UCSD-AML1 (cell line): ENCODE results near the gene TRAPPC3L.
"Not testable (repeated sequence)": the region's sequence is repeated elsewhere in the genome, so short reads cannot be mapped to it uniquely, and the experiment has no call there.

ENCODE experiments used
- DNase-seq: peaks from one replicate; lab custom pipeline; 2025; ENCODE audit not compliant: unreplicated experiment; lab: John Stamatoyannopoulos, UW

Gene TRAPPC3L

DNA sequence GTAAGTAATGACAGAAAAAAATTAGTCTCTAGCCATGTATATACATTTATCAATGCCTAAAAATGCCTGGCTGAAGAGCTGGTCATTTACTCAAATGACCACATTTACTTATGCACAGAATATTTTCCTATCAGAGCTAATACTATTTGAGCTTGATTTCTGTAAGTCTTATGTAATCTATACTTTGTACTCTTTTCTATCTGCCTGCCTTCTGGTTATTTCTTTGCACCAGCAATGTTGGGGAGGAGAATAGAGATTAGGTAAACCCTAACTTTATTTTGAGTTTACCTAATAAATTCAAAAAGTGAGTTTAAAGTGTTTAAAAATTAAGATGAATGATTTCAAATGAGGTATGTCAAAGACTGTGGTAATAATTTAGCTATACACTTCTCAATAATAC lies 30.3 kb downstream of the TRAPPC3L start:
- DNase-seq, result no peak

- no peak for DNase-seq
Observed at GRCh38 chr6:116514111-116514510, 31.4 kb downstream of the TRAPPC3L start.

- DNase-seq, result no peak
Observed at GRCh38 chr6:116513224-116513875, 32.1 kb downstream of the TRAPPC3L start.

DNA sequence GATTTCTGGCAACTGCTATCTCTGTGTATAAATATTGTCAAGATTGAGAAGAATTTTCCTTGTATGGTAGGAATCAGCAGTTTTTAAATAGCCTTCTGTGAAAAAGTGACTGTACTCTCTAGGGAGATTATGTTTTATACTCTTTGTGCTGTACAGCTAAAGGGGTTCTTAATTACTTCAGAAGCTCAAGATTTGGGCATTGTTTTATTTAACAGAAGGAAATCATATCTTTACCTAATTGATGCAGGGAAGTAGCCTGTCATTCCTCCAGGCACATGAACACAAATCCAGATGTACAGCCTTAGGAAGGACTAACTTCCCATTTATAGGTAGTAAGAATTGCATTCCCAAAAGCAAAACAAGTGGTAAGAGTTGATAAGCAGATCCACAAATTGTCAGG lies 32.8 kb downstream of the TRAPPC3L start:
- DNase-seq, result no peak

DNA sequence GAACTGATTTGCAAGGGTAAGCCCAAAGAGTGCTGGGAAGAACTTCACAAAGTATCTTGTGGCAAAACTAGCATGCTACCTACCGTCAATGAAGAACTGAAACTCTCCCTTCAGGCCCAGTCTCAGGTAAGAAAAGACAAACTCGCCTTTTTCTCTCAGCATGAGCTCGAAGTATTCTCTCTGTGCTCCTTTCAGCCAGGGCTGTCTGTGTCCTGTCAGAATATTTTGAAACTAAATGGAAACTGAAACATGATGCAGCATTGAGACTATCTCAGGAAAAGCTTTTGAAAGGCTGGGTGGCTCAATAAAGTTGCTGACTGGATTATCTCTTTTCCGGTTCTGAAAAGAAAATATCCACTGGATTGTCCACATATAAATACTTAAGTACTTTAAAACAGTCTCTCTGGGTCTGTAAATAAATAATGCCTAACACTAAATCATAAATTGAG lies 33.3 kb downstream of the TRAPPC3L start:
- DNase-seq, result no peak

DNA sequence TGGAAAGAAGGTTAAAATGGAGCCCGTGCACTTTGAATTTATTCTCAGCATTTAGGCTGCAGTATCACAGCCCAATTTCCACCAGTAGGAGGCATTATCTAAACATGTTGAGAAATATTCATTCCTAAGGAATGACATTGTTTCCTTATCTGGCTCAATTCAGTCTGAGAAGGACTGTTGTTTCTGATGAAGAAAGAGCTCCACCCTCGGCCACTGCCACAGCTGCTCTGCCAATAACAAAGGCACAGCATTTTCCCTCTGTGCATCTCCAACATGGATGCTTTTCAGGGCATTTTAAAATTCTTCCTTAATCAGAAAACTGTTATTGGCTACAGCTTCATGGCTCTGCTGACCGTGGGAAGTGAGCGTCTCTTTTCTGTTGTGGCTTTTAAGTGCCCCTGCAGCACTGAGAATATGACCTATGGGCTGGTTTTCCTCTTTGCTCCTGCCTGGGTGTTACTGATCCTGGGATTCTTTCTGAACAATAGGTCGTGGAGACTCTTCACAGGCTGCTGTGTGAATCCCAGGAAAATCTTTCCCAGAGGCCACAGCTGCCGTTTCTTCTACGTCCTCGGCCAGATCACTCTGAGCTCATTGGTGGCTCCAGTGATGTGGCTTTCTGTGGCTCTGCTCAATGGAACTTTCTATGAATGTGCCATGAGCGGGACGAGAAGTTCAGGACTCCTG lies 33.9 kb downstream of the TRAPPC3L start, which contains the start of gene CALHM5:
TSS of gene CALHM5 (plus strand) at position 216 of the 687 bp plus-strand sequence. CDS start at position 274, 58 bp downstream.
- DNase-seq, result peak; percentile 8

DNA sequence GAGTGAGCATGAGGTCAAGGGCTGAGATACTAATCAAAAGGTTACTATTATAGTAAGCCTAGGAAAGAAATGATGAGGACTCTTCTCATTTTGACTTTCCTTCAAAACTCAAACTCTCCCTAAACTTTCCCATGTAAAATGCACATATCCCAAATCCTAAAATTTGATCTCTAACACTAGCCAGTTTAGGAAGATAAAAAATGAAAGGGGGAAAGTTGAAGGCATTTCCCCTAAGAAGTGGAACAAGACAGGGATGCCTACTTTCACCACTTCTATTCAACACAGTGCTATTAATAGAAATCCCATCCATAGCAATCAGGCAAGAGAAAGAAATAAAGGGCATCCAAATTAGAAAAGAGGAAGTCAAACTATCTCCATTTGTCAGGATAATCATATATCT lies 37.0 kb downstream of the TRAPPC3L start:
- DNase-seq, result no peak

DNA sequence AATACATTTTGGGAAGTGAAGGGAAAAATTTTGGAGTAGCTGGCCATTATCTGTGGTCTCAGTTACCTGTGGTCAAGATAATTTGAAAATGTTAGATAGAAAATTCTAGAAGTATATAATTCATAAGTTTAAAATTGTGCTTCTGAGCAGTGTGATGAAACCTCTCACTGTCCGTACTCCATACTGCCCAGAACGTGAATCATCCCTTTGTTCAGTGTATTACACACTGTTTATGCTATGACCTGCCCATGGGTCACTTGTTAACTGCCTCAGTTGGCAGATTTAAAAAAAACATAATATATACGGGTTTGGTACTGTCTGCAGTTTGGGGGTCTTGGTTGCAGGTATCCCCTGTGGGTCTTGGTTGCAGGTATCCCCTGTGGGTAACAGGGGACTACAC lies 38.2 kb downstream of the TRAPPC3L start:
- DNase-seq, result no peak

GRCh38 chr6:116500969-116501433 lies 44.5 kb downstream of the TRAPPC3L start:
- no peak for DNase-seq

DNA sequence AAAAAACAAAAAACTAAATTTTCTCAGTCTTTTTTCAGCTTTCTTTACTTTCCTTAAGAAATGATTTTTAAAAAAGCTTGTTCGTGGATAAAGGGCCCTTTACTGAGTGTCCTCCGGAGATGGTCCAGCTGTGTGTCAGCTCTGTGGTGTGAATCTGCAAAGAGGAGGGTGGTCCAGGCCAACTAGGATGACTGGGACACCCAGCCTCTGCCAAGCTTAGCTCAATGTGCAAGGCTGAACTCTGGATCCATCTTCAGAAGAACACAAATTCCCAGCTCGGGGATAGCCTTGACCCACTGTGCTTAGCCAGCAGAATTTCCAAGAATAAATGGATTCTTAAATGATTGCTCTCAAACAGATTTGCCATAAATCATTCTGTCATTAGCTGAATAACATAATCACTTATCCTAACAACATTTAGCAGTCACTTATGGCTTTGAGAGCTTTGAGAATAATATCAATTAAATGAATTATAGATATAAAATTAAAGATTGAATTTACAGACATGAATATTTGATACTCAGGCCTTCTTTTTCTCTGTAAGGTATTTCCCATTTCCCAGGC lies 48.3 kb downstream of the TRAPPC3L start:
- no peak for DNase-seq

GRCh38 chr6:116495161-116495560 lies 50.3 kb downstream of the TRAPPC3L start:
- DNase-seq, result not testable (repeated sequence)

- peak; percentile 9 for DNase-seq
Observed at GRCh38 chr6:116492331-116493067, 53.0 kb downstream of the TRAPPC3L start.

DNA sequence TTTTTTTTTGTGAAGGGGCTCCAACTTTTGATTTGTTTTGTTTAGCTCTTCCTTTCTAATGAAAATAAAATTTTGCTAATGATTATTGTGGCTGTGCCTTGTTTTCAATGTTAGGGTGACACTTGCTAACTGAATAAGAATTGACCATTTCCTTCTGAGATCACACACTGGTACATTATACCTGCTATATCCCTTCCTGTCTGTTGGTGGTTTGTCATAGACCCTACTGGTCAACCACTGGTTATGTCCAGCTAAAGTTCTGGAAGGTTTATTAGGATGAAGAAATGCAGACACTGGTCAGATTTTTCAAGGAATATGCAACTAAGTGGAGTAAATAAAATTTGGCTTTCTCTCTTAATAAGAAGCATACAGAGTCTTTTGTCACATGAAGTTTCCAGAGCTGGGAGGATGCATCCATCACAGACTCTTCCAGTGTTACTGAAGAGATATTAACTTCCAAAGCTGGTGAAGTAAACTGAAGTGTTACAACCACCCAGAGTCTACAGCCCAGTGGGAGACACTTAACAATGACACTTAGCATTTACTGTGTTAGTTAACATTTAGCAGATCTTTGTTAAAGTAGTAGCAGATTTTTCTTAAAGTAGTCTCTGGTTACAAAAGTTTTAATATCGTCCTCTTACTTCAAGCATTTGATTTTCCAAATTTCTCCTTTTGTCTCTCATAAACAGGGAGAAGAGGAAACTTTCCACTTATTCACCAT lies 53.7 kb downstream of the TRAPPC3L start:
- no peak for DNase-seq

- DNase-seq, result no peak
Observed at GRCh38 chr6:116485559-116486184, 59.8 kb downstream of the TRAPPC3L start.

DNA sequence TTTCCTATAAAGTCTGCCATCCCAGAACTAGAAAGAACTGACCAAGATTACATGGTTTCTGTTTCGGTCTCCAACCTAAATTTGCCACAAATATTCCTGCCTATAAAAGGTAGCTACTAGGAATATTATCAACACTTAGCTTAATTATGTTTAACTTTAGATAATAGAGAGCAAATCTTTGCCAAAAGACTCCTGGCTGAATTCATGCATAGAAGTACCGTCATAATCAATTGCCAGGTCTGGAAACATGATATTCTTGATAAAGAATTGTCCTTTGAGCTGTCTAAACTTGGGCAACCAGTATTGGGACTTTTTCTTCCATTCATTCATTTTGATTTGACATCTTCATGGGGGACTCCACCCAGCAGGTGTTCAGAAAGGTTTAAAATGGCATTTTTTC lies 61.9 kb downstream of the TRAPPC3L start:
- DNase-seq, result no peak

GRCh38 chr6:116482780-116483179 lies 62.7 kb downstream of the TRAPPC3L start:
- DNase-seq, result no peak

DNA sequence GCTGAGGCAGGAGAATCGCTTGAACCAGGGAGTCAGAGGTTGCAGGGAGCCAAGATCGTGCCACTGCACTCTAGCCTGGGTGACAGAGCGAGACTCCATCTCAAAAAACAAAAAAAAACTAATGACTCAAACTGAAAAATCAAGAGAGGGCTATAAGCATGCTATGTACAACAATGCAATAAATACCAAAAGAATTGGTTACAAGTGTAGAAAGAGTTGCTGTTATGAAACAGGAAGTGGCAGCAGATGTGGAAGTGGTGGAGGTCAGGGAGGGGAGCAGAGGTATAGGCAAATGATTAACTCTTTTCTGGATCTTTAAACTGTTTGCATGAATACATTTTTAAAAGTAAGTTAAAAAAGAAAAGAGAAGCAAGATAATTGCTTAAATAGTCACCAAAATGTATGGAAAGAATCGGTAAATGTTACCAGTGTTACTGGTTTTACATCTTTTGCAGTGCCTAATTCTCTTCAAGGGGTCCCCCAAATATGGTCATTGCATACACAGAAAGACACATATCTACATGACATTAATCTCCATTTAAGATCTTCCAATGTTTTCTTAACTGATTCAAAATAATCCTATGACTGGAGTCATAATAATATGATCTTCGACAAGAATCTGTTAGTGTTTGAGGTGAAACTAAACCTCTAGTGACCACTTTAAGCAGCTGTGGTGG lies 69.3 kb downstream of the TRAPPC3L start:
- peak; percentile 22 for DNase-seq

- DNase-seq, result no peak
Observed at GRCh38 chr6:116475141-116475540, 70.3 kb downstream of the TRAPPC3L start.

- DNase-seq, result no peak
Observed at GRCh38 chr6:116472706-116473105, 72.8 kb downstream of the TRAPPC3L start.

- no peak for DNase-seq
Observed at GRCh38 chr6:116471531-116471930, 74.0 kb downstream of the TRAPPC3L start.
